Measurements from ENCODE around the gene LRRC45. TPM values are rescaled to one million over a fixed set of nuclear protein-coding genes. Genes with fewer than 3 reads are reported as not detected.

Gene LRRC45
- total and polyA plus RNA-seq, 9 of the 15 experiments (the other 6 are each of a cell fraction or from before 2014, with no cell fraction given), result 3.5 to 21.5 (median 11.2) TPM; not detected in 2

DNA sequence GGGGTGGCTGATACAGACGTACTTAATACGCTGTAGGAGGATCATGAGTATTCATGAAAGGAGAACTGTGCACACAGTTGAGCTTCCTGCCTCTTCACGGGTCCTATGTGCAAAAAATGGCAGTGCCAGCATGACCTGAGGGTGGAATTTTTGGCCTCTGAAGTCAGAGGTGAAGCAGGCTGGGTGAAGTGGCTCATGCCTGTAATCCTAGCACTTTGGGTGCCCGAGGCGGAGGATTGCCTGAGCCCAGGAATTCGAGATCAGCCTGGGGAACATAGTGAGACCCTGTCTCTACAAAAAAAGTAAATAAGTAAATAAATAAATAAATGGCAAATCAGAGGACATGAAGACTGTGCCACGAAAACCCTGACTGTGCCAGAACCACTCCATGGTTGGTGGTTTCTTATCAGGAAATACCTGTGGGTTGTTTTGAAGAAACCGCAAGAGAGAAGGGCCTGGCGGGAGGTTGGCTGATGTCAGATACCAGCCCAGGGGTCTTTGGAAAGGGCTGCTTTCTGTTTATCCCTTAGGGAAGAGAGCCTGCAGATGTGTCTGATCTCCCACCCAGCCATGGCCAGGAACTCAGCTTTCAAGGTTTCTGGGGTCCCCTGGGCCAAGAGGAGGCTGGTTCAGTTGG lies 42.3 kb upstream of the LRRC45 start (continued):
- TF ChIP-seq, protein P1, sequence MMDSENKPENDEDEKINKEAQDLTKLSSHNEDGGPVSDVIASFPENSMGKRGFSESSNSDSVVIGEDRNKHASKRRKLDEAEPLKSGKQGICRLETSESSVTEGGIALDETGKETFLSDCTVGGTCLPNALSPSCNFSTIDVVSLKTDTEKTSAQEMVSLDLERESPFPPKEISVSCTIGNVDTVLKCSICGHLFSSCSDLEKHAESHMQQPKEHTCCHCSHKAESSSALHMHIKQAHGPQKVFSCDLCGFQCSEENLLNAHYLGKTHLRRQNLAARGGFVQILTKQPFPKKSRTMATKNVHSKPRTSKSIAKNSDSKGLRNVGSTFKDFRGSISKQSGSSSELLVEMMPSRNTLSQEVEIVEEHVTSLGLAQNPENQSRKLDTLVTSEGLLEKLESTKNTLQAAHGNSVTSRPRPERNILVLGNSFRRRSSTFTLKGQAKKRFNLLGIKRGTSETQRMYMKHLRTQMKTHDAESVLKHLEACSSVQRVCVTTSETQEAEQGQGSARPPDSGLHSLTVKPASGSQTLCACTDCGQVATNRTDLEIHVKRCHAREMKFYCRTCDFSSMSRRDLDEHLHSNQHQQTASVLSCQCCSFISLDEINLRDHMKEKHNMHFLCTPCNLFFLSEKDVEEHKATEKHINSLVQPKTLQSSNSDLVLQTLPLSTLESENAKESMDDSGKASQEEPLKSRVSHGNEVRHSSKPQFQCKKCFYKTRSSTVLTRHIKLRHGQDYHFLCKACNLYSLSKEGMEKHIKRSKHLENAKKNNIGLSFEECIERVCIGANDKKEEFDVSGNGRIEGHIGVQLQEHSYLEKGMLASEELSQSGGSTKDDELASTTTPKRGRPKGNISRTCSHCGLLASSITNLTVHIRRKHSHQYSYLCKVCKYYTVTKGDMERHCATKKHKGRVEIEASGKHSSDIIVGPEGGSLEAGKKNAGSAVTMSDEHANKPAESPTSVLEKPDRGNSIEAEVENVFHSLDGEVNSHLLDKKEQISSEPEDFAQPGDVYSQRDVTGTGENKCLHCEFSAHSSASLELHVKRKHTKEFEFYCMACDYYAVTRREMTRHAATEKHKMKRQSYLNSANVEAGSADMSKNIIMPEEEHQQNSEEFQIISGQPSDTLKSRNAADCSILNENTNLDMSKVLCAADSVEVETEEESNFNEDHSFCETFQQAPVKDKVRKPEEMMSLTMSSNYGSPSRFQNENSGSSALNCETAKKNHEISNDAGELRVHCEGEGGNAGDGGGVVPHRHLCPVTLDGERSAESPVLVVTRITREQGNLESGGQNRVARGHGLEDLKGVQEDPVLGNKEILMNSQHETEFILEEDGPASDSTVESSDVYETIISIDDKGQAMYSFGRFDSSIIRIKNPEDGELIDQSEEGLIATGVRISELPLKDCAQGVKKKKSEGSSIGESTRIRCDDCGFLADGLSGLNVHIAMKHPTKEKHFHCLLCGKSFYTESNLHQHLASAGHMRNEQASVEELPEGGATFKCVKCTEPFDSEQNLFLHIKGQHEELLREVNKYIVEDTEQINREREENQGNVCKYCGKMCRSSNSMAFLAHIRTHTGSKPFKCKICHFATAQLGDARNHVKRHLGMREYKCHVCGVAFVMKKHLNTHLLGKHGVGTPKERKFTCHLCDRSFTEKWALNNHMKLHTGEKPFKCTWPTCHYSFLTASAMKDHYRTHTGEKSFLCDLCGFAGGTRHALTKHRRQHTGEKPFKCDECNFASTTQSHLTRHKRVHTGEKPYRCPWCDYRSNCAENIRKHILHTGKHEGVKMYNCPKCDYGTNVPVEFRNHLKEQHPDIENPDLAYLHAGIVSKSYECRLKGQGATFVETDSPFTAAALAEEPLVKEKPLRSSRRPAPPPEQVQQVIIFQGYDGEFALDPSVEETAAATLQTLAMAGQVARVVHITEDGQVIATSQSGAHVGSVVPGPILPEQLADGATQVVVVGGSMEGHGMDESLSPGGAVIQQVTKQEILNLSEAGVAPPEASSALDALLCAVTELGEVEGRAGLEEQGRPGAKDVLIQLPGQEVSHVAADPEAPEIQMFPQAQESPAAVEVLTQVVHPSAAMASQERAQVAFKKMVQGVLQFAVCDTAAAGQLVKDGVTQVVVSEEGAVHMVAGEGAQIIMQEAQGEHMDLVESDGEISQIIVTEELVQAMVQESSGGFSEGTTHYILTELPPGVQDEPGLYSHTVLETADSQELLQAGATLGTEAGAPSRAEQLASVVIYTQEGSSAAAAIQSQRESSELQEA (IDR thresholded peaks at IDR 0.05; ENCODE audit: low read depth), result no peak
- TF ChIP-seq POLR3G (IDR thresholded peaks at IDR 0.05; ENCODE audit: extremely low read depth, insufficient read length, insufficient replicate concordance) (no peak), NR2F6 (CRISPR knock-in tag; IDR thresholded peaks at IDR 0.05) (no peak), ZNF668 (CRISPR knock-in tag; IDR thresholded peaks at IDR 0.05) (no peak), ZNF561 (CRISPR knock-in tag; conservative IDR thresholded peaks at IDR 0.05) (no peak), XRCC3 (IDR thresholded peaks at IDR 0.05) (no peak), MCM3 (IDR thresholded peaks at IDR 0.05) (no peak), MTA2 (IDR thresholded peaks at IDR 0.05; ENCODE audit: low read depth) (no peak), NCOA6 (IDR thresholded peaks at IDR 0.05) (no peak), KDM5B (IDR thresholded peaks at IDR 0.05; ENCODE audit: insufficient replicate concordance, low read depth, low read length) (no peak), CC2D1A (IDR thresholded peaks at IDR 0.05) (no peak), CHD1 (IDR thresholded peaks at IDR 0.05; ENCODE audit: low read length) (no peak), MED1 (CRISPR knock-in tag; IDR thresholded peaks at IDR 0.05; ENCODE audit: borderline replicate concordance) (no peak), MAFG (tag; conservative IDR thresholded peaks at IDR 0.05) (no peak)
- TF ChIP-seq, protein P2, sequence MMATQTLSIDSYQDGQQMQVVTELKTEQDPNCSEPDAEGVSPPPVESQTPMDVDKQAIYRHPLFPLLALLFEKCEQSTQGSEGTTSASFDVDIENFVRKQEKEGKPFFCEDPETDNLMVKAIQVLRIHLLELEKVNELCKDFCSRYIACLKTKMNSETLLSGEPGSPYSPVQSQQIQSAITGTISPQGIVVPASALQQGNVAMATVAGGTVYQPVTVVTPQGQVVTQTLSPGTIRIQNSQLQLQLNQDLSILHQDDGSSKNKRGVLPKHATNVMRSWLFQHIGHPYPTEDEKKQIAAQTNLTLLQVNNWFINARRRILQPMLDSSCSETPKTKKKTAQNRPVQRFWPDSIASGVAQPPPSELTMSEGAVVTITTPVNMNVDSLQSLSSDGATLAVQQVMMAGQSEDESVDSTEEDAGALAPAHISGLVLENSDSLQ (IDR thresholded peaks at IDR 0.05), result no peak
- TF ChIP-seq, protein P3, sequence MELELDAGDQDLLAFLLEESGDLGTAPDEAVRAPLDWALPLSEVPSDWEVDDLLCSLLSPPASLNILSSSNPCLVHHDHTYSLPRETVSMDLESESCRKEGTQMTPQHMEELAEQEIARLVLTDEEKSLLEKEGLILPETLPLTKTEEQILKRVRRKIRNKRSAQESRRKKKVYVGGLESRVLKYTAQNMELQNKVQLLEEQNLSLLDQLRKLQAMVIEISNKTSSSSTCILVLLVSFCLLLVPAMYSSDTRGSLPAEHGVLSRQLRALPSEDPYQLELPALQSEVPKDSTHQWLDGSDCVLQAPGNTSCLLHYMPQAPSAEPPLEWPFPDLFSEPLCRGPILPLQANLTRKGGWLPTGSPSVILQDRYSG (tag; conservative IDR thresholded peaks at IDR 0.05; ENCODE audit: low read depth), result no peak
- TF ChIP-seq, protein P4, sequence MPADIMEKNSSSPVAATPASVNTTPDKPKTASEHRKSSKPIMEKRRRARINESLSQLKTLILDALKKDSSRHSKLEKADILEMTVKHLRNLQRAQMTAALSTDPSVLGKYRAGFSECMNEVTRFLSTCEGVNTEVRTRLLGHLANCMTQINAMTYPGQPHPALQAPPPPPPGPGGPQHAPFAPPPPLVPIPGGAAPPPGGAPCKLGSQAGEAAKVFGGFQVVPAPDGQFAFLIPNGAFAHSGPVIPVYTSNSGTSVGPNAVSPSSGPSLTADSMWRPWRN (IDR thresholded peaks at IDR 0.05; ENCODE audit: low read depth), result peak; percentile 72; the same call in 1 of the 2 replicates
- TF ChIP-seq, protein P5, sequence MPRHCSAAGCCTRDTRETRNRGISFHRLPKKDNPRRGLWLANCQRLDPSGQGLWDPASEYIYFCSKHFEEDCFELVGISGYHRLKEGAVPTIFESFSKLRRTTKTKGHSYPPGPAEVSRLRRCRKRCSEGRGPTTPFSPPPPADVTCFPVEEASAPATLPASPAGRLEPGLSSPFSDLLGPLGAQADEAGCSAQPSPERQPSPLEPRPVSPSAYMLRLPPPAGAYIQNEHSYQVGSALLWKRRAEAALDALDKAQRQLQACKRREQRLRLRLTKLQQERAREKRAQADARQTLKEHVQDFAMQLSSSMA (CRISPR knock-in tag; IDR thresholded peaks at IDR 0.05), result no peak
